Duodenal mucosa (tissue), 2 donors: Measurements from ENCODE around the gene GALNT12.

Experiments used
- H3K27ac ChIP-seq: one replicate; pipeline ENCODE4 v1.7.0; 2013; ENCODE audit warnings: low read depth, low read length
- H3K27me3 ChIP-seq, 2 donors: one replicate each; pipeline ENCODE4 v1.7.0; 2013; ENCODE audit warnings: low read length in 2 of 2, control low read depth in 1 of 2; ENCODE audit not compliant: insufficient read depth in 2 of 2, control insufficient read depth in 1 of 2
- H3K36me3 ChIP-seq, 2 donors: one replicate each; pipeline ENCODE4 v1.7.0; 2013; ENCODE audit warnings: low read length in 2 of 2, control low read depth in 1 of 2; ENCODE audit not compliant: insufficient read depth in 2 of 2, control insufficient read depth in 1 of 2
- H3K4me1 ChIP-seq, 2 donors: one replicate each; pipeline ENCODE4 v1.7.0; 2013; ENCODE audit warnings: low read length in 2 of 2, control low read depth in 1 of 2; ENCODE audit not compliant: insufficient read depth in 2 of 2, control insufficient read depth in 1 of 2
- H3K4me3 ChIP-seq, 2 donors: one replicate each; pipeline ENCODE4 v1.7.0; 2013; ENCODE audit warnings: low read length in 2 of 2, low read depth in 1 of 2
- H3K9ac ChIP-seq, 2 donors: one replicate each; pipeline ENCODE4 v1.7.0; 2013; ENCODE audit warnings: low read length in 2 of 2, low read depth in 1 of 2
- H3K9me3 ChIP-seq, 2 donors: one replicate each; pipeline ENCODE4 v1.7.0; 2013; ENCODE audit warnings: low read length in 2 of 2, control low read depth in 1 of 2; ENCODE audit not compliant: control insufficient read depth in 1 of 2

The GALNT12 gene

GRCh38 chr9:98885575-98886295, 78.3 kb downstream of the GALNT12 start:
- H3K4me3 ChIP-seq = no peak overlapping the region
- H3K27me3 ChIP-seq = no peaks in the 10 kb centered on the region
- no peak overlapping the region for H3K9ac ChIP-seq
- no peaks in the 10 kb centered on the region for H3K36me3 ChIP-seq
- H3K27ac ChIP-seq = no peak overlapping the region
- no peaks in the 10 kb centered on the region for H3K9me3 ChIP-seq
- H3K4me1 ChIP-seq = no peaks in the 10 kb centered on the region

GRCh38 chr9:98886691-98887229, 79.3 kb downstream of the GALNT12 start:
- Histone ChIP-seq H3K4me1 (no peaks in the 10 kb centered on the region), H3K4me3 (no peak overlapping the region), H3K36me3 (no peaks in the 10 kb centered on the region), H3K27ac (no peak overlapping the region), H3K9ac (no peak overlapping the region), H3K27me3 (no peaks in the 10 kb centered on the region), H3K9me3 (no peaks in the 10 kb centered on the region)

DNA sequence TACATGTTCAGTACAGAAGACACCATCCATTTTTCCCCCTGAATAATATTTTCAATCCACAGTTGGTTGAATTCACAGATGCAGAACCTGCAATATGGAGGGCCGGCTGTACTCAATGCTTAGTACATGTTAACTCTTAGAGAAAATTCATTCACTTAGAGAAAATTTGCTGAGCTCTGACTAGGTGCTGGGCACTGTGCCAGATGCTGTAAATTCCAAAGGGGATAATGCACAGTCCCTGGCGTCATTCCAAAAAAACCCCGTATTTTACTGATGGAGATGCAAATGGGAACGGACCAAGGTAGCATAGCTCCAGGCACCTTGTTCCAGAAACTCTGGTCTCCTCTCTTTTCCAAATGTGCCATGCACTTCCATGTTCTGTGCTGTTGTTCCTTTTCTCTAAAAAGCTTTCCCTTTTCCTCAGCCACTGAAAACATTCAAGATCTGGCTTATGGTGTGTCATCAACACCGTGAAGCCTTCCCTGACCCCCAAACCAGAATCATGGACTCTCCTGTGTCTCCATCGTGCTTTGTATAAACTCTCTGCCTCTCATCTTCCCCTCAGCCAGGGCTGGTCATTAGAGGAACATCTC, 80.5 kb downstream of the GALNT12 start:
- H3K9ac ChIP-seq = no peak overlapping the region
- H3K9me3 ChIP-seq = no peaks in the 10 kb centered on the region
- no peak overlapping the region for H3K4me3 ChIP-seq
- no peaks in the 10 kb centered on the region for H3K4me1 ChIP-seq
- no peaks in the 10 kb centered on the region for H3K36me3 ChIP-seq
- H3K27me3 ChIP-seq = no peaks in the 10 kb centered on the region
- no peak overlapping the region for H3K27ac ChIP-seq

- Histone ChIP-seq H3K36me3 (no peaks in the 10 kb centered on the region), H3K4me1 (no peaks in the 10 kb centered on the region), H3K9me3 (no peaks in the 10 kb centered on the region), H3K27ac (no peak overlapping the region), H3K4me3 (no peak overlapping the region), H3K27me3 (no peaks in the 10 kb centered on the region), H3K9ac (no peak overlapping the region)
Measured at GRCh38 chr9:98888801-98889421, 81.4 kb downstream of the GALNT12 start.

DNA sequence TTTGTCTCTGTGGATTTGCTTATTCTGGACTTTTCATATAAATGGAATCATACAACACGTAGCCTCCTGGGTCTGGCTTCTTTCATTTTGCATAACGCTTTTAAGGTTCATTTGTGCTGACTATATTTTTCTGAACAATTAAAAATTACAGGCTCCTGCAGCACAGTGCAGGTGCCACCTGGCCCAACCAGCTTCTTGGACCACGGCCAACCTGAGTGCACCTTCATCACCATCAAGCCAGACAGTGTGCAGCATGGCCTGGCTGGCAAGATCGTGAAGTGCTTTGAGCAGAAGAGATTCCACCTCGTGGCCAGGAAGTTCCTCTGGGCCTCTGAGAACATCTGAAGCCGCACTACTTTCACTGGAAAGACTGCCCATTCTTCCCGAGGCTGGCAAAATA, 82.8 kb downstream of the GALNT12 start:
- Histone ChIP-seq H3K27me3 (no peaks in the 10 kb centered on the region), H3K36me3 (no peaks in the 10 kb centered on the region), H3K4me3 (no peak overlapping the region), H3K9ac (no peak overlapping the region), H3K4me1 (no peaks in the 10 kb centered on the region), H3K9me3 (no peaks in the 10 kb centered on the region), H3K27ac (no peak overlapping the region)

DNA sequence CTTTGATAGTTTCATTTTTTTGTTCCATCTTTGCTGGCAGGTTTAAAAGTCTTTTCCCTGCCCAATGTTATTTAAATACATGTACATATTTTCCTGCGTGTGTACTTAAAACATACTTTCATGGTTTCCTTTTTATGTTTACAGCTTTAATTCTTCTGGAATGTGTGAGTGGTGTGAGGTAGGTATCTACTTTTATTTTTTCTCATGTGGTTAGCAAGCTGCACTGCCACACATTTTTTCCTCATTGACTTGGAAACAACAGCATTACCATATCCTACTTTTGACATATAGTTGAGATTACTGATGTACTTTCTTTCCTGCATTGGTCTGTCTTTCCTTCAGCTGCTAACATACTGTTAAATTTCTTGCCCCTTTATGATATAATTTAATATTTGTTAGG, 84.8 kb downstream of the GALNT12 start:
- Histone ChIP-seq H3K27ac (no peak overlapping the region), H3K9ac (no peak overlapping the region), H3K4me3 (no peak overlapping the region), H3K4me1 (no peaks in the 10 kb centered on the region), H3K9me3 (no peaks in the 10 kb centered on the region), H3K36me3 (no peaks in the 10 kb centered on the region), H3K27me3 (no peaks in the 10 kb centered on the region)

- no peaks in the 10 kb centered on the region for H3K9me3 ChIP-seq
- H3K4me3 ChIP-seq = no peak overlapping the region
- H3K27ac ChIP-seq = no peak overlapping the region
- H3K9ac ChIP-seq = no peak overlapping the region
- H3K36me3 ChIP-seq = no peaks in the 10 kb centered on the region
- H3K27me3 ChIP-seq = no peaks in the 10 kb centered on the region
- no peaks in the 10 kb centered on the region for H3K4me1 ChIP-seq
Measured at GRCh38 chr9:98892690-98893089, 85.2 kb downstream of the GALNT12 start.

DNA sequence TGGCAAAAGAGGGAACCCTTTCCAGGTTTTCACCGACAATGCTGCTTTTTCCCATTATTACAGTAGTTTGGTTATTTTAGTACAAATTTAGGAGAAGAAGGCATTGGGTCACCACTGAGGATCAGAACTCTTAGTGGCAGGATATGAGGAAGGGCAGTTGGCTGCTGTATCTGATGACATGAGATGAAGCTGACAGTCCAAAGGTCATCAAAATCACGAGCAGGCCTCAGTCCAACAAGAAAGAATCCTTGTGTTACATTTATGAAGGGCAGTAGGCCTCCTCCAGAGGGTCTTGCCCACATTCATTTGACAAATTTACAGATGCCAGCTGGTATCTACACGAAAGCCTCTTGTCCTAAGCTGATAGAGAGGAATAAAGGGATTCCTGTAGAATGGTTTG, 86.7 kb downstream of the GALNT12 start:
- no peak overlapping the region for H3K4me3 ChIP-seq
- no peak overlapping the region for H3K9ac ChIP-seq
- no peak overlapping the region for H3K27ac ChIP-seq
- no peaks in the 10 kb centered on the region for H3K9me3 ChIP-seq
- no peaks in the 10 kb centered on the region for H3K4me1 ChIP-seq
- no peaks in the 10 kb centered on the region for H3K36me3 ChIP-seq
- no peaks in the 10 kb centered on the region for H3K27me3 ChIP-seq

DNA sequence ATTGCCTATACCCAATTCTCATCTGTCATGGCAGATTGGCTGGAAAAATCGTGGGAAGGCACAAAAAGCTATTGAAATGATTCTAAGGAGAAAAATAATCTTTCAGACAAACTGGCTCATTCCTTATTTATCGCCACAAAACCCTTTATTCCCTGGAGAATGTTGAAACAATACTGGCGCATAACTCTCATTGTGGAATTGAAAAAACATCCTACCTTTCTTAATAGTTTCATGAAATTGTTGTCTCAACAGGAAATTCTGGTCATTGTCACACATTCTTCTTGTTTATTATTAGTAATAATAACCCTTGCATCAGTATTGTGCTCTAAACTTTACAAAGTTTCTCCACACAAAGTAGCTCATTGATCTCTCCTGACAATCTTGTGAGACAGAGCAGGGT, 87.3 kb downstream of the GALNT12 start:
- Histone ChIP-seq H3K27ac (no peak overlapping the region), H3K9ac (no peak overlapping the region), H3K36me3 (no peaks in the 10 kb centered on the region), H3K9me3 (no peaks in the 10 kb centered on the region), H3K4me1 (no peaks in the 10 kb centered on the region), H3K27me3 (no peaks in the 10 kb centered on the region), H3K4me3 (no peak overlapping the region)

- Histone ChIP-seq H3K27ac (no peak overlapping the region), H3K9ac (no peak overlapping the region), H3K27me3 (no peaks in the 10 kb centered on the region), H3K9me3 (no peaks in the 10 kb centered on the region), H3K4me1 (no peaks in the 10 kb centered on the region), H3K36me3 (no peaks in the 10 kb centered on the region), H3K4me3 (no peak overlapping the region)
Measured at GRCh38 chr9:98896632-98897031, 89.2 kb downstream of the GALNT12 start.
